Muscle layer of colon (tissue), 2 donors: Measurements from ENCODE around the gene CHAD.

Experiments
- H3K27ac ChIP-seq: one replicate; pipeline ENCODE4 v1.7.0; 2013; ENCODE audit warnings: low read depth, mild to moderate bottlenecking, low read length, moderate library complexity
- H3K27me3 ChIP-seq, 2 donors: one replicate each; pipeline ENCODE4 v1.7.0; 2013; ENCODE audit warnings: low read length in 2 of 2, mild to moderate bottlenecking in 2 of 2; ENCODE audit not compliant: insufficient read depth in 2 of 2, control insufficient read depth in 1 of 2
- H3K36me3 ChIP-seq: one replicate; pipeline ENCODE4 v1.7.0; 2013; ENCODE audit warnings: mild to moderate bottlenecking, low read length; ENCODE audit not compliant: insufficient read depth
- H3K4me1 ChIP-seq: one replicate; pipeline ENCODE4 v1.7.0; 2013; ENCODE audit warnings: mild to moderate bottlenecking, low read length; ENCODE audit not compliant: insufficient read depth
- H3K4me3 ChIP-seq, 2 donors: one replicate each; pipeline ENCODE4 v1.7.0; 2013; ENCODE audit warnings: low read length in 2 of 2, low read depth in 1 of 2, mild to moderate bottlenecking in 1 of 2, moderate library complexity in 1 of 2
- H3K9ac ChIP-seq: one replicate; pipeline ENCODE4 v1.7.0; 2013; ENCODE audit warnings: low read length
- H3K9me3 ChIP-seq: one replicate; pipeline ENCODE4 v1.7.0; 2013; ENCODE audit warnings: mild to moderate bottlenecking, low read length
- donor health status: abdominal sarcoma.
- donor health status: Adenocarcinoma of cecum.

The CHAD gene

GRCh38 chr17:50461550-50462132 is 7.0 kb downstream of the CHAD start:
- no peaks in the 10 kb centered on the region for H3K4me1 ChIP-seq
- H3K4me3 ChIP-seq, result no peak overlapping the region
- no peaks in the 10 kb centered on the region for H3K9me3 ChIP-seq
- H3K9ac ChIP-seq, result no peak overlapping the region
- no peaks in the 10 kb centered on the region for H3K27me3 ChIP-seq
- H3K36me3 ChIP-seq, result no peaks in the 10 kb centered on the region
- H3K27ac ChIP-seq, result no peak overlapping the region

- Histone ChIP-seq H3K4me1 (no peaks in the 10 kb centered on the region), H3K27me3 (no peaks in the 10 kb centered on the region), H3K9ac (no peak overlapping the region), H3K9me3 (no peaks in the 10 kb centered on the region), H3K27ac (no peak overlapping the region), H3K36me3 (no peaks in the 10 kb centered on the region), H3K4me3 (no peak overlapping the region)
Observed at GRCh38 chr17:50460831-50461526, 7.7 kb downstream of the CHAD start.

- no peaks in the 10 kb centered on the region for H3K36me3 ChIP-seq
- no peak overlapping the region for H3K9ac ChIP-seq
- H3K27ac ChIP-seq, result no peak overlapping the region
- no peaks in the 10 kb centered on the region for H3K4me1 ChIP-seq
- no peak overlapping the region for H3K4me3 ChIP-seq
- no peaks in the 10 kb centered on the region for H3K27me3 ChIP-seq
- H3K9me3 ChIP-seq, result no peaks in the 10 kb centered on the region
Observed at GRCh38 chr17:50459756-50460155, 8.9 kb downstream of the CHAD start.

- Histone ChIP-seq H3K9me3 (no peaks in the 10 kb centered on the region), H3K4me3 (no peak overlapping the region), H3K4me1 (no peaks in the 10 kb centered on the region), H3K27me3 (no peaks in the 10 kb centered on the region), H3K36me3 (no peaks in the 10 kb centered on the region), H3K27ac (no peak overlapping the region), H3K9ac (no peak overlapping the region)
Observed at GRCh38 chr17:50458701-50459676, 9.7 kb downstream of the CHAD start.

GRCh38 chr17:50458270-50458669 is 10.4 kb downstream of the CHAD start:
- Histone ChIP-seq H3K4me1 (no peaks in the 10 kb centered on the region), H3K27ac (no peak overlapping the region), H3K27me3 (no peaks in the 10 kb centered on the region)

GRCh38 chr17:50457621-50458020 is 11.1 kb downstream of the CHAD start:
- H3K9me3 ChIP-seq, result no peaks in the 10 kb centered on the region
- H3K27me3 ChIP-seq, result no peaks in the 10 kb centered on the region
- no peaks in the 10 kb centered on the region for H3K4me1 ChIP-seq
- H3K36me3 ChIP-seq, result no peaks in the 10 kb centered on the region
- no peak overlapping the region for H3K4me3 ChIP-seq
- no peak overlapping the region for H3K27ac ChIP-seq
- H3K9ac ChIP-seq, result no peak overlapping the region

More at GRCh38 chr17:50458270-50458669, 10.4 kb downstream of the CHAD start:
- Histone ChIP-seq H3K36me3 (no peaks in the 10 kb centered on the region), H3K9me3 (no peaks in the 10 kb centered on the region), H3K4me3 (no peak overlapping the region), H3K9ac (no peak overlapping the region)

GRCh38 chr17:50453901-50454300 is 14.8 kb downstream of the CHAD start:
- no peaks in the 10 kb centered on the region for H3K4me1 ChIP-seq
- no peak overlapping the region for H3K9ac ChIP-seq
- H3K27ac ChIP-seq, result no peak overlapping the region
- no peaks in the 10 kb centered on the region for H3K36me3 ChIP-seq
- H3K9me3 ChIP-seq, result no peaks in the 10 kb centered on the region
- no peaks in the 10 kb centered on the region for H3K27me3 ChIP-seq
- no peak overlapping the region for H3K4me3 ChIP-seq

- H3K4me3 ChIP-seq, result no peak overlapping the region
- no peaks in the 10 kb centered on the region for H3K36me3 ChIP-seq
- H3K27ac ChIP-seq, result no peak overlapping the region
- no peaks in the 10 kb centered on the region for H3K27me3 ChIP-seq
- H3K9me3 ChIP-seq, result no peaks in the 10 kb centered on the region
- H3K4me1 ChIP-seq, result no peaks in the 10 kb centered on the region
- no peak overlapping the region for H3K9ac ChIP-seq
Observed at GRCh38 chr17:50452630-50453300, 15.9 kb downstream of the CHAD start.

GRCh38 chr17:50451943-50452629 is 16.6 kb downstream of the CHAD start:
- Histone ChIP-seq H3K4me3 (no peak overlapping the region), H3K36me3 (no peaks in the 10 kb centered on the region), H3K27me3 (no peaks in the 10 kb centered on the region), H3K9ac (no peak overlapping the region), H3K4me1 (no peaks in the 10 kb centered on the region), H3K9me3 (no peaks in the 10 kb centered on the region), H3K27ac (no peak overlapping the region)

- Histone ChIP-seq H3K27ac (no peak overlapping the region), H3K27me3 (no peaks in the 10 kb centered on the region), H3K9me3 (no peaks in the 10 kb centered on the region), H3K36me3 (no peaks in the 10 kb centered on the region), H3K4me1 (no peaks in the 10 kb centered on the region), H3K9ac (no peak overlapping the region), H3K4me3 (no peak overlapping the region)
Observed at GRCh38 chr17:50448643-50449042, 20.0 kb downstream of the CHAD start.
